NCI-H345 treated with DMSO at 0.1 percent for 48 hours (cell line): ENCODE results near the gene NHLRC2.
"Not testable (repeated sequence)": the region's sequence is repeated elsewhere in the genome, so short reads cannot be mapped to it uniquely, and the experiment has no call there.

Source experiments
- DNase-seq: peaks from one replicate; lab custom pipeline; 2025; ENCODE audit not compliant: unreplicated experiment; lab: John Stamatoyannopoulos, UW

Gene NHLRC2, protein sequence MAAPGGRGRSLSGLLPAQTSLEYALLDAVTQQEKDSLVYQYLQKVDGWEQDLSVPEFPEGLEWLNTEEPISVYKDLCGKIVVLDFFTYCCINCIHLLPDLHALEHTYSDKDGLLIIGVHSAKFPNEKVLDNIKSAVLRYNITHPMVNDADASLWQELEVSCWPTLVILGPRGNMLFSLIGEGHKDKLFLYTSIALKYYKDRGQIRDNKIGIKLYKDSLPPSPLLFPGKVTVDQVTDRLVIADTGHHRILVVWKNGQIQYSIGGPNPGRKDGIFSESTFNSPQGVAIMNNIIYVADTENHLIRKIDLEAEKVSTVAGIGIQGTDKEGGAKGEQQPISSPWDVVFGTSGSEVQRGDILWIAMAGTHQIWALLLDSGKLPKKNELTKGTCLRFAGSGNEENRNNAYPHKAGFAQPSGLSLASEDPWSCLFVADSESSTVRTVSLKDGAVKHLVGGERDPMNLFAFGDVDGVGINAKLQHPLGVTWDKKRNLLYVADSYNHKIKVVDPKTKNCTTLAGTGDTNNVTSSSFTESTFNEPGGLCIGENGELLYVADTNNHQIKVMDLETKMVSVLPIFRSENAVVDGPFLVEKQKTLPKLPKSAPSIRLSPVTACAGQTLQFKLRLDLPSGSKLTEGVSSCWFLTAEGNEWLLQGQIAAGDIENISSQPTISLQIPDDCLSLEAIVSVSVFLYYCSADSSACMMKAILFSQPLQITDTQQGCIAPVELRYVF

GRCh38 chr10:113854013-113854760, at the start of gene NHLRC2, which contains the start of gene DCLRE1A:
TSS of gene NHLRC2 (plus strand) at chr10:113854661. CDS start at chr10:113854873, 212 bp downstream.
TSS of gene DCLRE1A (minus strand) at chr10:113854082. CDS start at chr10:113853182, 900 bp downstream.
- peak; percentile 74 for DNase-seq

DNA sequence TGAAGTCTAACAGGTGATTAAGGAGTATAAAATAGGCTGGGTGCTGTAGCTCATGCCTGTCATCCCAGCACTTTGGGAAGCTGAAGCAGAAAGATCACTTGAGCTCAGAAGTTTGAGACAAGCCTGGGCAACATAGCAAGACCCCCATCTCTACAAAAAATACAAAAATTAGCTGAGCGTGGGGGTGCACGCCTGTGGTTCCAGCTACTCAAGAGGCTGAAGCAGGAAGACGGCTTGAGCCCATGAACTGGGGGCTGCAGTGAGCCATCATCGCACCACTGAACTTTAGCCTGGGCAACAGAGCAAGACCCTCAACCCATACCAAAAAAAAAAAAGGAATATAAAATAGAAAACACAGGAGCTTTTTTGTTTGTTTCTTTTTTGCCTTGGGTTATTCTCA, 48.0 kb upstream of the NHLRC2 start:
- DNase-seq: no peak

- no peak for DNase-seq
Measured at GRCh38 chr10:113808168-113808567, 46.3 kb upstream of the NHLRC2 start.

GRCh38 chr10:113814700-113815099, 39.8 kb upstream of the NHLRC2 start:
- DNase-seq: not testable (repeated sequence)

- DNase-seq: no peak
Measured at GRCh38 chr10:113819989-113820388, 34.5 kb upstream of the NHLRC2 start.

DNA sequence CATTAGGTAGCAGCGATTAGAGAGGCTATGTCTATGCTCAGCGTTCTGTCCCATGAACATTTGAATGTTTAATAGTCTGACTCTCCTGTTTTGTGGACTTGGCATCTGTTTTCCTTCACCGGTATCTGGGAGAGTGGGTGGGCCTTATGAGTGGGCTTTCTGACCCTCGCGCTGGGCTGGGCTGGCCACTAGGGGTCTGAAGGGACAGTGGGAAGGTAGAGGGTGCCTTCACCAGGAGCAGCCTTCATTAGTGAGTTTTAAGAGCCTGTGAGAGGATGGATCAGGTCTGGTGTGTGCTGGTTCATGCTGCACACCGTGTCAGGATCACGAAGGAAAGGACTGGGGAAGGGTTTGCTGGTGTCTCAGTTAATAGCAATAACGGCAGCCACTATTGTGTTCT, 34.0 kb upstream of the NHLRC2 start:
- DNase-seq: no peak

GRCh38 chr10:113821306-113821705, 33.2 kb upstream of the NHLRC2 start:
- DNase-seq: not testable (repeated sequence)

DNA sequence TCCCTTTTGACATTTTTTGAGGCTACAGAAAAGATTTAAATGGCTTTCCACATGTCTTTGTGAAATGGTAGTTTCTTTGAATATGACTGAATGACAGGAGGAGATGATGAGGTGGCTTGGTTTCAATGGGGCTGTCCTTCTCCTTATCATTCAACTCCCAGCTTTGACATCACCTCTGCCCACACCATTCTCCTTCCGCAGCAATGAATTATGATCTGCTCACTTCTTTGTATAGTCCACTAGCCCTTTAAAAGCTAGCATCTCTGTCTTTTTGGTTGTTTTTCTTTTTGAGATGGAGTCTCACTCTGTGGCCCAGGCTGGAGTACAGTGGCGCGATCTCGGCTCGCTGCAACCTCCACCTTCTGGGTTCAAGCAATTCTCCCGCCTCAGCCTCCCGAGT, 32.3 kb upstream of the NHLRC2 start:
- no peak for DNase-seq

- no peak for DNase-seq
Measured at GRCh38 chr10:113823389-113823788, 31.1 kb upstream of the NHLRC2 start.

- no peak for DNase-seq
Measured at GRCh38 chr10:113825791-113826190, 28.7 kb upstream of the NHLRC2 start.

DNA sequence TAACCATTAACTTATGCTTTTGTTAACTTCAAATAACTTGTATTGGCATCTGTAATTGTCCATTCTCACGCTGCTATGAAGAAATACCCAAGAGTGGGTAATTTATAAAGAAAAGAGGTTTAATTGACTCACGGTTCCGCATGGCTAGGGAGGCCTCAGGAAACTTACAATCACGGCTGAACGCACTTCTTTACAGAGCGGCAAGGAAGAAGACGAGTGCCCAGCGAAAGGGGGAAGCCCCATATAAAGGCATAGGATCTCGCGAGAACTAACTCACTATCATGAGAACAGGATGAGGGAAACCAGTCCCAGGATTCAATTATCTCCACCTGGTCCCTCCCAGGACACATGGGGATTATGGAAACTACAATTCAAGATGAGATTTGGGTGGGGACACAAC, 25.9 kb upstream of the NHLRC2 start:
- not testable (repeated sequence) for DNase-seq

DNA sequence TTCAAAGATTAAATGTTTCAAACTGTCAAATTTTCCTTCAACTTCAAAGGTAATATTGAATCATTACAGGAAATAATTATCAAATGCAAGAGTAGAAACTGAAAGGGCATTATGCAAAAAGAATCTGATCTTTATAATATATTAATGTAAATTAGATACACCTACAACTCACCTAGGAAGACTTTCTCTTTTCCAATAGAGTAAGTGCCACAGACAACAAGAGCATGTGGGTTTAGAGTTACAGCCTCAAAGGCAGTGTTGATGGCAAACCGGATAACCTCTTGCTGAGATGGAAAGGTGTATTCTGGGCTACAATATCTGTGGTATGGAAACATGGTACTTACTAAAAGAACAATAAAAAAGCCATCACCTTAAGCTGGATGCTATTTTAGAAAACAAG, 12.3 kb upstream of the NHLRC2 start:
- DNase-seq: no peak

DNA sequence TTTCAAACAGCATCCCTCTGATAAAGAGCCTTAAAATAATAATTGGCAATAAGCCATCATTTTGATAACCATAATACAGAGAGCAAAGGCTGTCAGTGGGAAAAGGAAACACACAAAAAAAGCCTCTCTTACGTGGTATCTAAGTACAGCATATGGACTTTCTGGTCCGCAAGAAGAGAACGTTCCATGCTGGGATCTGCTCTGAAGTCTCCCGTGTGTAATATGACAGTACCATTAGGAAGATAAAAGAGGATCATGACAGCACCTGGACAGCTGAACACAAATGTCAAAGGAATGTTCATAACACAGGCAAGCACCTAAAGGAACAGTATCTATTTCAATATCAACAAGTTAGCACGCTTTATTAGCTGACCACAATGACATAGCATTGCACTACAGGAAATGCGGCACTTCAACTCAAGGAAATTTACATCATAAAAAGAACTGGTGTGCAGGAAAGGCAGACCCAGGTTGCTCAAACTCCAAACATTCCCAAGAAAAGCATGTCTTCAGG, 10.4 kb upstream of the NHLRC2 start:
- DNase-seq: no peak

GRCh38 chr10:113846036-113846435, 8.4 kb upstream of the NHLRC2 start:
- DNase-seq: no peak

DNA sequence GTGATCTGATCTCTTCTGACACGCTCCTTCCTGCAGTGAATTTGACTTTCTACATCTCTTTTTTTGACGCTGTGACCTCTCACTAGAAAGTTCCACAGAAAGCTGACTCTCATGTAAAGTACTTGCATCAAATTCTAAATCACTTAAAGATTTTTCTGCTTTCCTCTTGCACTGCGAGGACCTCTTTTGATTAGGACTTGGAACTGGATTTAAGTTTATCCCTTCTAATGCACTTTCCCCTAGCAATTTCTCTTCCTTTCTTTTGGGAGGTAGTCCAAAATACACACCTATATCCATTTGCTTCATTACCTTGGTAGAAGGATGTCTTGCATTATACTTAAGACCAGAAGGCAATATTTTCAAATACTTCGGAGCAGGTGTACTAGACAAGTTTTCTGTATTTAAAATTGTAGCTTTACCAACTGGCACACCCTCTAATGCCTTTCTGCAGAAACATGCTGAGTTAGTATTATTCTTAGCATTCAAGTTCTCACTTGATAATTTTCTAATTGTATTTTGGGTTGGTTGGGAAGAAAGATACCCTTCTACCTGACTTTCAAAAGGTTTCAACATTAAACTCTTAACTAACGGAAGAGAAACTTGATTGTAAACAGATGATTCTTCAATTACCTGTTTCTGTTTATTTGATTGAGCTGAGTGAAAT, 5.2 kb upstream of the NHLRC2 start:
- DNase-seq: no peak

DNA sequence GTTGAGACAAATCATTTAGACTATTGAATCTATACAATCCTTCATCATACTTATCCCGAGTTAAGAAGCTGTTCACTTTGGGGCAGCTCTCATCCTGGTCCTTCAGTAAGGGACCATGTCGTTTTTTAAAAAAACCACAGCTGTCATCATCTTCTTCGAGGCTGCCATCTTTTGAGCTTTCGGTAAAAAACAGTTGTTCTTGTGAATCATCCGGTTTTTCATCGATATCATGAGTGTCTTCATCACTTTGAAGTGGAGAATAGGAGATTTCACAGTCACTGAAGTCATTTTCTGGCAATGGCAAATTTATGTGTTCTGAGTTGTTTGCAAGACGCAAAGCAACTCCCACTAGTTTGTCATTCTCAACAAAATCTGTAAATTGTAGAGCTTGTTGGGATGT, 4.5 kb upstream of the NHLRC2 start:
- no peak for DNase-seq

DNA sequence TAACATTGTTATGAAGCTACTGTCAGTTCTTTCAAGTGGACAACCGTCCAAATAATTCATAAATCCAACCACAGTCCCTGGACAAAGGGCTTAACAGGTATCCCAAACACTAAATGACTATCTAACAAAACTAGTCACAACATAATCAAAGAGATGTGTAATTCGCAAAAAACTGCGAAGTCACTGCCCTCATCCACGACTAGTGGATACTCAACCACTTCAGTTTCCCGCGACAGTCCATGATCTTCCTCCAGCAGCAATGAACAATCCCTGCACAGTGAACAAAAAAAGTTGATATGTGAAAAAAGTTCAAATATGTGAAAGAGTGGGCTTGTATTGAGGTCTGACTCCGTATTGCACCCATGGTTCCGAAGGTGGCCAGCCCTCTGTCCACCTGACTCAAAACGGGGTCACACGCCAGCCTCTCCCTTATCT, 866 bp upstream of the NHLRC2 start:
- peak; percentile 31 for DNase-seq

DNA sequence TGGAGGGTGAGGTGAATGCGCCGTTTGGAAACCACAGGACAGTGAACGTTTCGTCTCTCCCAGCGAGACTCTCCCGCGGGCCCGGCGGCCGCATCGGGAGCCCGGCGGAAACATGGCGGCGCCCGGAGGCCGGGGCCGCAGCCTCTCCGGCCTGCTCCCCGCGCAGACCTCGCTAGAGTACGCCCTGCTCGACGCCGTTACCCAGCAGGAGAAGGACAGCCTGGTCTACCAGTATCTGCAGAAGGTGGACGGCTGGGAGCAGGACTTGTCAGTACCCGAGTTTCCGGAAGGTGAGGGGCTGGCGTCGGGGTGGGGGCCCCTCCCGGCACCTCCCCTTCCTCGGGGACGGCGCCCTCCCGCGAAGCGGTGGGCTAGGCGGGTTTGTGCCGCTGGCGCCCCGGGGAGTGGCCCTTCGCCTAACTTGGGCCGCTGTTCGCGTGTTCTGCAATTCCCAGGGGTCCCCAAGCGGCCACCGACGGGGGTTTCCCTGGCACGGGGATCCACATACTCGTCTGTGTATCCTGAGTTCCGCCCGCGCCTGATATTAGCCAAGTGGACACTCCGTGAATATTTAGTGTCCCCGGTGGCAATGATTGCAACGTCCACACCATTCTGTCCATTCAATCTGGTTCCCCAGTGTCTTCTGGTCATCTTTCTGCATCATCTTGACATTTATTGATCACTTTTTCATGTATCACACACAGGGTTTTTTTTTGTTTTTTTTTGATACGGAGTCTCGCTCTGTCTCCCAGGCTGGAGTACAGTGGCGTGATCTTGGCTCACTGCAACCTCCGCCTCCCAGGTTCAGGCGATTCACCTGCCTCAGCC, 514 bp downstream of the NHLRC2 start:
- no peak for DNase-seq

DNA sequence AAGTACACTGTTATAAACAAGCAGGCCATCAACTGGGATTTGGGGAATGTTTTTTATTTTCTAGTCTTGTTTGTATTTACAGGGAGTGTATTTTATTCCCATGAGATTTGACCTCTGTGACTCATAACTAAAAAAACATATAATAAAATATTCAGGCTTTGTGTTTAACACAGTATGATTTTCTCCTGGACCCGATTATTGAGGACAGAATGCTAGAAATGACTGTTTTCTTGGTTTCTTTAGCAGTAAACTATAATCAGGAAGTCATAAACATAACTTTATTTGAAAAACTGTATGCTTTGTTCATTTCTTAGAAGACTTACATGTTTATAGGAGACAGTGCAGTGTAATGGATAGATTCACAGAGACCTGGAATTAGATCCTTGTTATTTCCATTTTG, 2.1 kb downstream of the NHLRC2 start:
- no peak for DNase-seq

GRCh38 chr10:113857210-113857609, 2.7 kb downstream of the NHLRC2 start:
- DNase-seq: no peak
